Measurements from ENCODE around the gene SULT1C4. TPM values are rescaled to one million over a fixed set of nuclear protein-coding genes. Genes with fewer than 3 reads are reported as not detected.
"Not testable (repeated sequence)": the region's sequence is repeated elsewhere in the genome, so short reads cannot be mapped to it uniquely, and the experiment has no call there.

SULT1C4 gene
- total RNA-seq, 4 donors from 2014 or later = 0.31 to 2.1 (median 1.2) TPM; not detected in 1

GRCh38 chr2:108418416-108418815, 40.7 kb downstream of the SULT1C4 start:
- no peaks in the 10 kb centered on the region for H3K9me3 ChIP-seq
- H3K27ac ChIP-seq = no peak overlapping the region
- WGBS, 2 donors = 70 to 74% methylated on average over 4 of the region's 4 CpGs
- no peaks in the 10 kb centered on the region for H3K36me3 ChIP-seq
- no peak overlapping the region for H3K4me3 ChIP-seq
- TF ChIP-seq CTCF (IDR thresholded peaks at IDR 0.05) = no peak
- no peak for TF ChIP-seq POLR2A (IDR thresholded peaks at IDR 0.05)
- DNase-seq = no peak
- intact Hi-C loops (cut with DNase I) = no loop called here
- H3K27me3 ChIP-seq = no peaks in the 10 kb centered on the region
- H3K4me1 ChIP-seq = no peaks in the 10 kb centered on the region

- Histone ChIP-seq H3K27ac (no peak overlapping the region), H3K4me3 (no peak overlapping the region), H3K36me3 (no peaks in the 10 kb centered on the region), H3K4me1 (no peaks in the 10 kb centered on the region), H3K9me3 (no peaks in the 10 kb centered on the region), H3K27me3 (no peaks in the 10 kb centered on the region)
- WGBS, 2 donors = 67 to 69% methylated on average over 1 of the region's 1 CpG
- intact Hi-C loops (cut with DNase I) = no loop called here
- DNase-seq = no peak
- no peak for TF ChIP-seq CTCF (IDR thresholded peaks at IDR 0.05)
- TF ChIP-seq POLR2A (IDR thresholded peaks at IDR 0.05) = no peak
These were observed 45.3 kb downstream of the SULT1C4 start for GRCh38 chr2:108423067-108423466.

DNA sequence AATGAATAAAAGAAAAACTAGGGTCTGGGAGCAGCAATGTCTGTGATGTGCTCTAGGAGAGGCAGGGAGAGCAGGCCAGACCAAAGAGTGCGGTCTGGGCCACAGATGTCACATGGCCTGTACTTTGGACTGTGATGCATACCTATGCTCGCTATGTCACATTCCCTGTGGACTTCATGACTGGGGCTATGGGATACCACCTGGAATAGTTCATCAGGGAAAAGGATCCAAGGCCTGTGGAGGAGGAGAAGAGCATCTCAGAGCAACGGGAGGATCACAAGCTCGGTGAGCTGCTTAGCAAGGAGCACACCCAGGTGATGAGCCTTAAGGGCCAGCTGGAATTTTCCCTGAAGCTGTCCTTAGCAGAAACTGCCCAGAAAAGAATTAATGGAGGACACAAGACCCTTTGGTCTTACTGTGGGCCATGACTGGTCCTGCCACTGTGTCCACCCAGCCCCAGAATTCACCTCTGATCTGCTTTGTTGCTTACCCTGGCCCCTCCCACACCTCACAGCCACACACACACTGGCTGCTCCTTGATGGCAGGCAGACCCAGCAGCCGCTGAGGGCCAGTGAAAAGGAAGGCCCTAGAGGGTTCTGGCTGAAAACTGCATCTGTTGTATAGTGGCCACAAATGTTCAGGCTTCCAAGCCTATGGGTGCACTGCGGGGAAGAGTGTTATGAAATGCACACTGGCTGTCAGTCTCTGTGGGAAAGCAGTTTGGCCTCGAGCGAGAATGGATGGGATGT, 45.9 kb downstream of the SULT1C4 start:
- intact Hi-C loops (cut with DNase I) = no loop called here
- TF ChIP-seq CTCF (IDR thresholded peaks at IDR 0.05) (no peak), POLR2A (IDR thresholded peaks at IDR 0.05) (no peak)
- 72 to 90% methylated on average over 7 of the region's 8 CpGs for WGBS, 2 donors
- DNase-seq = no peak
- no peak overlapping the region for H3K27ac ChIP-seq
- H3K4me3 ChIP-seq = no peak overlapping the region
- no peaks in the 10 kb centered on the region for H3K4me1 ChIP-seq
- no peaks in the 10 kb centered on the region for H3K36me3 ChIP-seq
- H3K27me3 ChIP-seq = no peaks in the 10 kb centered on the region
- H3K9me3 ChIP-seq = no peaks in the 10 kb centered on the region

DNA sequence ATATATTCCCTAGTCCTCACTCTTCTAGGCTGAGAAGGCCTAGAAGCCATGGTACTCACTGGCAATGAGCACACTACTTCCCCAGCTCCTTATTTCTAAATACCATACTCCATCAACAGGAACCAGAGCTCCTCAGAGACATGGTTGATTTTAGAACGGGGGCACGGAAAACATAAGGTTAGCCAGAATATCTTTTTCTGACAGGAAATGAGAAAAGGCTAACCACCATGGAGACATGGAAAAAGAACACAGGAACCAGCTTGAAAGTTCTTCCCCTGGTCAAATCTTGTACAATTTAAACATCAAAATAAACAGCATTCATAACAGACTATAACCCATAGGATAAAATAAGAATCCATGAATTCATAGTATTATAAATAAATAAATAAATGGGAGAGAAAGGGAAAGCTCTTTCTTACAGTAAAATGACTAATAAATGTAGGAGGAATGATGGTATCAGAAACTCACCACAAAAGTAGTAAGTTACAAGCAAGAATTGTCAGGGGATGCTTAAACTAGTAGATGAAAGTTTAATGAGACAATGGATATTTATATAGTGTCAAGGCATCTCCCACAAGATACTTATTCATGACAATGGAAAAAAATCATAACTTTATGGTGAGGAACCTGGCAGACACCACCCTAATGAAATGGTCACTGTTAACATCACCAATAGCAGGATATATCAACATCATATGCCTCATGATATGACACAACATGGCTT, 50.7 kb downstream of the SULT1C4 start:
- no peaks in the 10 kb centered on the region for H3K27me3 ChIP-seq
- no peak overlapping the region for H3K27ac ChIP-seq
- no peaks in the 10 kb centered on the region for H3K36me3 ChIP-seq
- DNase-seq = no peak
- no peaks in the 10 kb centered on the region for H3K9me3 ChIP-seq
- H3K4me3 ChIP-seq = no peak overlapping the region
- intact Hi-C loops (cut with DNase I) = no loop called here
- WGBS, 2 donors = 44 to 75% methylated on average over 1 to 2 of the region's 2 CpGs
- TF ChIP-seq POLR2A (IDR thresholded peaks at IDR 0.05) (no peak), CTCF (IDR thresholded peaks at IDR 0.05) (no peak)
- no peaks in the 10 kb centered on the region for H3K4me1 ChIP-seq

GRCh38 chr2:108435578-108435977, 57.8 kb downstream of the SULT1C4 start:
- H3K4me3 ChIP-seq; DNase-seq; H3K36me3 ChIP-seq; H3K27ac ChIP-seq; H3K9me3 ChIP-seq; H3K4me1 ChIP-seq; H3K27me3 ChIP-seq; intact Hi-C loops (cut with DNase I): not testable (repeated sequence)
- WGBS, 2 donors = 92 to 100% methylated on average over 1 of the region's 1 CpG

Data from esophagus squamous epithelium (tissue), 5 donors.